Activated T-cell treated with anti-CD3 and anti-CD28 coated beads, Interleukin-2, amount 50 U/mL, for 72 hours (primary cell): ENCODE data around the gene EOLA1. TPM values are rescaled to one million over a fixed set of nuclear protein-coding genes. Genes with fewer than 3 reads are reported as not detected.
A peak's percentile ranks its signal among the peaks of the same experiment; 100 is the strongest.
"Not testable (repeated sequence)": the region's sequence is repeated elsewhere in the genome, so short reads cannot be mapped to it uniquely, and the experiment has no call there.

ENCODE experiments used
- ATAC-seq, 2 donors: fragments of 150-1000 bp; cut with Tn5 transposase; replicated peaks in 1 of 2; 2 replicates each; pipeline ENCODE4 v1.10.0; 2021; ENCODE audit warnings: moderate library complexity in 2 of 2, mild to moderate bottlenecking in 1 of 2
- DNase-seq, 2 donors: peaks; one replicate each; pipeline ENCODE4 v3.0.0; 2021 to 2022; ENCODE audit warnings: mixed read lengths in 1 of 2
- H3K27ac Mint-ChIP-seq: one replicate; pipeline ENCODE4 v1.8.0; 2022; ENCODE audit warnings: mild to moderate bottlenecking, moderate library complexity, mixed read lengths
- H3K27me3 Mint-ChIP-seq: one replicate; pipeline ENCODE4 v1.8.0; 2022; ENCODE audit warnings: low read depth, mixed read lengths
- H3K36me3 Mint-ChIP-seq, 2 donors: one replicate each; pipeline ENCODE4 v1.8.0; 2022; ENCODE audit warnings: mixed read lengths in 2 of 2, mild to moderate bottlenecking in 1 of 2; ENCODE audit not compliant: insufficient read depth in 2 of 2
- H3K4me1 Mint-ChIP-seq: one replicate; pipeline ENCODE4 v1.8.0; 2022; ENCODE audit warnings: low read depth, mixed read lengths
- H3K4me3 Mint-ChIP-seq, 2 donors: one replicate each; pipeline ENCODE4 v1.8.0; 2022; ENCODE audit warnings: mild to moderate bottlenecking in 2 of 2, mixed read lengths in 2 of 2, moderate library complexity in 2 of 2
- H3K9me3 Mint-ChIP-seq, 2 donors: one replicate each; pipeline ENCODE4 v1.8.0; 2022; ENCODE audit warnings: mixed read lengths in 2 of 2
- total RNA-seq, 2 donors: library from RNA; stranded (reverse); gene quantifications; one replicate each; pipeline ENCODE4 v1.2.3, GENCODE V29; 2022

Gene EOLA1
- total RNA-seq, 2 donors from 2014 or later, result 26.7 to 28.1 TPM

DNA sequence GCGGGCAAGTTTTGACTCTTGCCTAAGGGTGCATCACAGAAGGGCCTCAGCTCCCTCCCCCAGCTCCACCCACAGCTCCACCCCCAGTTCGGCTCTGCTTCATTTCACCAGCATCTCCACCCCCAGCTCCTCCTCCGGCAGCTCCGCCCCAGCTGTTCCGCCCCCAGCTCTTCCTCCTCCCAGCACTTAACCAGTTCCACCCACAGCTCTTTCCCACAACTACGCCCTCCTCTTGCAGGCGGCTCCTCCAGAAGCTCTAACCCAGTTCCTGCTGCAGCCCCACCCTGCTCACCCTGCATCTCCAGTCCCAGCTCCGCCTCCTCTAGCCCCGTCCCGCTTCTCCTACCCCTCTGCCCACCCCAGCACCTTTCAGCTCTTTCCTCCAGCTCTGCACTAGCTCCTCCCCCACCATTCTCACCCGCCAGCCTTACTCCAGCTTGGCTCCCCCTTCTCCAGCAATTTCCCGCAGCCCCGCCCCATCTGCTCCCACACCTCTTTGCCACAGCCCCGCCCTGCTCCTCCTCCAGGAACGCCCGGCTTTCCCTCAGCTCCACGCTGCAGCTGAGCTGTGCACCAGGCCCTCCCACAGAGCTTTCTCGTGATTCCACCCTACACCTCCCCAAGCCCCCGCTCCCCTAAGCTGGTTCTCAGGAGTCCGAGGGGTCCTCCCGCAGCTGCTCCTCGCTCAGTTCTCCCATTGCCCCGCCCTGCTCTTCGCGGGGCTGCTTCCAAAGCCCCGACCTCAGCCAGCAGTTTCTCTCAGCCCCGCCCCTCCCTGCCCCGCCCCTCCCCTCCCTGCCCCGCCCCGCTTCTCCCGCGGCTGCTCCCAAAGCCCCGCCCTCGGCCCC lies 1.3 kb upstream of the EOLA1 start:
- Mint-ChIP-seq H3K27ac (peak overlapping the region; percentile 95), H3K4me1 (peaks cover 6% of the 10 kb centered on the region), H3K9me3 (no peaks in the 10 kb centered on the region), H3K36me3 (peaks cover 0 to 5% of the 10 kb centered on the region in 2 donors), H3K4me3 (peak overlapping the region; percentile 95 to 96), H3K27me3 (peaks cover 12% of the 10 kb centered on the region)
- DNase-seq (peak; percentile 87 to 91), ATAC-seq (peak; percentile 56 to 60)

DNA sequence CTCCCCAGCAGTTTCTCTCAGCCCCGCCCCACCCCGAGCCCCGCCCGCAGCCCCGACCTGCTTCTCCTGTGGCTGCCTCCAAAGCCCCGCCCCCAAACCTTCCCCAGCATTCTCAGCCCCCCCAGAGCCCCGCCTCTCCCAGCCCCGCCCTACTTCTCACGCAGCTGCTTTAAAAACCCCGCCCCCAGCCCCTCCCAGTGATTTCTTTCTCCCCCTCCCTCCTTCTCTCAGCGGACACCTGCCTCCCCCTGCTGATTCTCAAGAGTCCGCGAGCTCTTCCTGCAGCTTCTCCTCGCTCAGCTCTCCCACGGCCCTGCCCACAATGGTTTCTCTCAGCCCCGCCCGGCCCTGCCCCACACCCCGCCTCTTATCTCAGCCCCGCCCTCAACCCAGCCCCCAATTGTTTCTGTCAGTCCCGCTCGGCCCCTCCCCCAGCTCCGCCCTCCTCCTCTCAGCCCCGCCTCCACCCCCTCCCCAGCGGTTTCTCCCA lies 636 bp upstream of the EOLA1 start:
- H3K4me1 Mint-ChIP-seq, result peaks cover 6% of the 10 kb centered on the region
- H3K9me3 Mint-ChIP-seq, result no peaks in the 10 kb centered on the region
- DNase-seq (peak; percentile 84 to 89), ATAC-seq (peak; percentile 53 to 62)
- H3K27me3 Mint-ChIP-seq, result peaks cover 11% of the 10 kb centered on the region
- H3K36me3 Mint-ChIP-seq, result peaks cover 1 to 2% of the 10 kb centered on the region in 2 donors
- peak overlapping the region; percentile 91 for H3K27ac Mint-ChIP-seq
- peak overlapping the region; percentile 81 to 86 for H3K4me3 Mint-ChIP-seq

DNA sequence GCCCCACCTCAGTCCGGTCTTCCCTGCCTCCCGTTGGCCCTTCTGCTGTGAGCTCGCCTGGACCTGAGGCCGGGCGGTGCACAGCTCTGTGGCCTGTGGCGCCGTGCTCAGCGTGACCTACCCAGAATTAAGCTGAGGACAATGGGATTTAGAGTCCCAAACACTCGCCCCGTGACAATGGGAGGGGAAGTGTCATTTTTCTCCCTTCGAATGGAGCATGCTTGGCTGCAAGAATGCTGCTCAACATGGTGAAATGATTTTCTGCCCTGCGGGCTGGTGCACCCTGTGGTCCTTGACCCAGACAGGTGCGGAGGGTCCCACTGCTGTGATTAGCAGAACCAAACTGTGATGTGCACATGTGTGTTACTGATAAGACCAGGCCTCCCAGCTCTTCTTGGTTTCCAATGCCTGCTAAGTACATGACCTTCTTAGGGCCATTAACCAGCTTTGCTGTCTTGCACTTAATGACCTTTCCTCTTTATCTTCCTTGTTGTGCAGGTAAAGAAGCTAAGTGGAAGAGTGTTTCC lies 772 bp downstream of the EOLA1 start:
- DNase-seq (no peak), ATAC-seq (no peak)
- H3K9me3 Mint-ChIP-seq, result no peaks in the 10 kb centered on the region
- peaks cover 6% of the 10 kb centered on the region for H3K4me1 Mint-ChIP-seq
- H3K36me3 Mint-ChIP-seq, result peaks cover 1 to 2% of the 10 kb centered on the region in 2 donors
- peak overlapping the region; percentile 81 to 86 for H3K4me3 Mint-ChIP-seq
- H3K27me3 Mint-ChIP-seq, result no peaks in the 10 kb centered on the region
- H3K27ac Mint-ChIP-seq, result peak overlapping the region; percentile 86

DNA sequence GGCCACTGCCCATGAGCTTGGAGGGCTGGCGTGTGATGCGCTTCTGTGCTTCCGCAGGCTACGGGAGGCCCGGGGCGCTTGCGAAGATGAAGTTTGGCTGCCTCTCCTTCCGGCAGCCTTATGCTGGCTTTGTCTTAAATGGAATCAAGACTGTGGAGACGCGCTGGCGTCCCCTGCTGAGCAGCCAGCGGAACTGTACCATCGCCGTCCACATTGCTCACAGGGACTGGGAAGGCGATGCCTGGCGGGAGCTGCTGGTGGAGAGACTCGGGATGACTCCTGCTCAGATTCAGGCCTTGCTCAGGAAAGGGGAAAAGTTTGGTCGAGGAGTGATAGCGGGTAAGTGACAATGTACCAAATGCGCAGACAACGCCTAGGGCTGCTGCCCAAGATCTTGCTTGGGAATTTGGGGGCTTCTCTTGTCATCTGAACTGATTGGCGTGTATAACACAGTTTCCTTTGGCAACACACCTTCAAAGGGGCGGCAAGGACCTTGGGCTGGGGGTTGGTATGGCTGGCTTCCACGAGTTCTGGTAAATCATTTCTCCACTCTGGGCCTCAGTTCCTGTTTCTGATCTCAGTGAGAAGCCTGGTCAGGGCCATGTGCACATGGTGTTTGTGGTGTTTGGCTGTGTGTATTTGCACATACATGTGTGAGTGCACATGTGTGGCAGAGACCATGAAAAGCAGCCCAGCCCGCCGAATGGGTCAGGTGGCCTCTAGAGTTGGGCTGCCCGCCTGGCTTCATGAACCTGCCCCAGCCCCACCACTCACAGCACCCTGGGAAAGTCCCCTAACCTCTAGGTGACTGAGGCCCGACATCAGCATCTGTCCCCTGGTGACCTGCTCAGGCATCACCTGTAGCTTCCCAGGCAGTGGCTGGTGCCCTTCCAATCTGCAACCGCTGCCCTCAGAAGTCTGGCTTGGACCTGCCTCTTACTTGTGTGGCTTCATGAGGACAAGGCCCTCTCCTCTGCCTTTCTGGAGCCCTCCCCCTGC lies 5.0 kb downstream of the EOLA1 start:
- H3K27me3 Mint-ChIP-seq, H3K9me3 Mint-ChIP-seq, ATAC-seq, DNase-seq, H3K4me3 Mint-ChIP-seq, H3K4me1 Mint-ChIP-seq, H3K36me3 Mint-ChIP-seq, H3K27ac Mint-ChIP-seq: not testable (repeated sequence)

DNA sequence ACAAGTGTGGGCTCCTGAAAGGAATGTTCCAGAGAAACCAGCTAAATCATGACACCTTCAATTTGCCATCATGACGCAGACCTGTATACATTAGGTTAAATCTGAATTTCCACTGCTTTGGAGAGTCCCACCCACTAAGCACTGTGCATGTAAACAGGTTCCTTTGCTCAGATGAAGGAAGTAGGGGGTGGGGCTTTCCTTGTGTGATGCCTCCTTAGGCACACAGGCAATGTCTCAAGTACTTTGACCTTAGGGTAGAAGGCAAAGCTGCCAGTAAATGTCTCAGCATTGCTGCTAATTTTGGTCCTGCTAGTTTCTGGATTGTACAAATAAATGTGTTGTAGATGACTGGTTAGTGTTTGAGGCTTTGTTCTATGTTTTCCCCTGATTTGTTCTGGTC lies 6.2 kb downstream of the EOLA1 start:
- H3K9me3 Mint-ChIP-seq, H3K4me3 Mint-ChIP-seq, H3K27ac Mint-ChIP-seq, ATAC-seq, DNase-seq, H3K4me1 Mint-ChIP-seq, H3K36me3 Mint-ChIP-seq, H3K27me3 Mint-ChIP-seq: not testable (repeated sequence)

DNA sequence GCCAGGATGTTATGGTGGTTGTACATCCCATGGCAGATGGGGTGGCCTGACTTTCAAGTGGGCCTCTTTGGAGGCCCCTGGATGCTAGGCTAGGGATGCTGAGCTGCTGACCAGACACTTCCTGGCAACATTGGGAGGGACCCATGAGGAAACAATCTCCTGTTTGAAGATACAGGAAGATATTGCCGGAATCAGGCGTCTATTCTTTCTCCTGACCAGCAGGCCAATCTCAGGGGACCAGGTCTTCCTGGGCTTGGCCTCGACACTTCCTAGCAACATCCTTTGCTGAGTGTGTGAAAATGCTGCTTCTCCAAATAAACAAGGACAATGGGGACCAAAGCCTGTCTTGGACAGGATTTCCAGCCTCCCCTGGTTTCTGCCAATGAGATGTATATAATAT lies 7.0 kb downstream of the EOLA1 start:
- not testable (repeated sequence) for H3K36me3 Mint-ChIP-seq, H3K4me1 Mint-ChIP-seq, H3K4me3 Mint-ChIP-seq, DNase-seq, H3K27ac Mint-ChIP-seq, H3K27me3 Mint-ChIP-seq, ATAC-seq, H3K9me3 Mint-ChIP-seq

DNA sequence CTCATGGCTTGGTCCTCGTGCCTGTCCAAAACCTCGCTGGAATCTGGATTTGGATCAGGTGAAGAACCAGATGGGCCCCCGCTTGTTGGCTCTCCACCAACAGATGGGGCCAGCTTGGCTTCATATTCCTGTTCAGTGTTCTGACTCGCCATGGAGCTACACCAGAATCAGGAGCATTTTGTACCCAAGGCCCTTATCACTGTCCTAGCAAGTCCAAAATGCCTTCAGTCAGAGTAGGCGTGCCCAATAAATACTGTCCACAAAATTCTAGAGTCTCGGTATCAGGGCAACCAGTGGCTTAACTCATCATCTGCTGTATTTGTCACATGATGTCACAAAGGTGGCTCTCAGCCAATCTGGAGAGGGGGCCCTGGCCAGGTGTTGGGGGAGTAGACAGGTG lies 8.9 kb downstream of the EOLA1 start, which contains the start of gene HSFX3:
HSFX3 (minus strand) TSS at position 224 of the 400 bp plus-strand sequence; CDS start at position 152, 72 bp downstream.
- not testable (repeated sequence) for H3K4me1 Mint-ChIP-seq, H3K27ac Mint-ChIP-seq, H3K4me3 Mint-ChIP-seq, H3K36me3 Mint-ChIP-seq, DNase-seq, H3K27me3 Mint-ChIP-seq, H3K9me3 Mint-ChIP-seq, ATAC-seq

DNA sequence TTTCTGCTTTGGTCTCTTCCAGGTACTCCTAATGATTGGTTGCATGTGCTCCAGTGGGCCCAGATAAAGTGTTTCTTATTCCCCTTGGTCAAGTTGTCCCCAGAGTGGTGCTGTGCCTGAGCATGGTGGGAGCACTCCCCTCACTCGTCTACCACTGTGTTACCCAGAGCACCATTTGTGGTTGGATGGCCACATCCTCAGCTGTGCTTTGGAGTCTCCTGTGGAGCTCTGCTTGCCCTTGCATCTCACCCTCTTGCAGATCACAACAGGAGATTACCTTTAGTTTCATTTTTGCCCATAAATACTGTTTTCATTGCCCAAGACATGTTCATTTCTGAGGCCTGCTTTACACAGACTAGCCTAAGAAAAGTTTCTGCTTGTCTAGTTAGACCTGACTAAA lies 9.6 kb downstream of the EOLA1 start:
- ATAC-seq (peak; percentile 10 to 58), DNase-seq (peak in 1 of 2 donors; percentile 20)
- not testable (repeated sequence) for H3K36me3 Mint-ChIP-seq, H3K9me3 Mint-ChIP-seq, H3K27ac Mint-ChIP-seq, H3K4me1 Mint-ChIP-seq, H3K27me3 Mint-ChIP-seq, H3K4me3 Mint-ChIP-seq

DNA sequence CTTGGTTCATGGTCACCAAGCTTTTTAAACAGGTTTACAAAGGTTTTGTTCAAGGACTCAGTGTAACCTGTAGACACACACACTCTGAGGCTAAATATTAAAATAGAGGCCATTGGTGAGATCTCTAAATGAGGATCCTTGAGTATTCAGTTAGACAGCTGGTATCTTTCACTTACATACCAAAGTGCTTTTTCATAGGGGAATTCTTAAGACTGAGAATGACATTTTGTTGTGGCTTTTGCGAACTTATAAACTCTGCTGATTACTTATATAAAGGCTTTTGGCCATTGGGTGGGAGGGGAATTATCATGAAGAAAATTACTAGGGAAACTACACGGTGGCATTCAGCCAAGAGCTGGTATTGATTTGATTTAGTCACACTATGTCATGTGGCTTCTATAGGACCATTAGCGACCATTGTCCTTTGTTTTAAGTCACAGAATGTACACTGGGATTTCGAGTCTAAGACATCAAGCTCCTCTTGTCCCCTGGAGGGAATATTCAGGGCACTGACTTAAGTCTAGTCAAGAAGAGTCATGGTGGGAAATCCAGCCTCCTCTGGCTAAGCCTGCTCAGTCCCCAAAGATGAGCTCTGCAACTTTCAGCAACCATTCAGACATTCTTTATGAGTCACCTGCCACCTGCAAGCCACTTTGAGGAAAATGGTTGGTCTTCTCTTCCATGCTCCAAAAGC lies 10.6 kb downstream of the EOLA1 start:
- H3K9me3 Mint-ChIP-seq, H3K4me1 Mint-ChIP-seq, H3K27ac Mint-ChIP-seq, H3K4me3 Mint-ChIP-seq, H3K27me3 Mint-ChIP-seq, H3K36me3 Mint-ChIP-seq, DNase-seq: not testable (repeated sequence)
- ATAC-seq, result peak; percentile 68 to 75

DNA sequence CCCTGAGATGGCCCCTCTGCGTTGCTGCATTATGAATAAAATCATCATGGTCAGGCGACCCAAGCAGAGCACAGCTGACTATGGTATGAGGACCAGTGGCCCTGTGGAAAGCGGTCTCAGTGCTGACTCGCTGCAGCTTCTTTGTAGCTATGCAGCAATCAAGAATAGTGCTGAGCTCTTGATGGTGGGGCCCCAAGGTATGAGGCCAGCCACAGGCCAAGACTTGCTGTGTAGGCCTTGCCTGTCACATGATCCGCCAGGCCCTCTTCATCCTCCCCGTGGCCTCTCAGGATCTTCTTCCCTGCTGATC lies 11.1 kb downstream of the EOLA1 start:
- not testable (repeated sequence) for H3K4me1 Mint-ChIP-seq, DNase-seq, H3K9me3 Mint-ChIP-seq, H3K36me3 Mint-ChIP-seq, H3K4me3 Mint-ChIP-seq, H3K27me3 Mint-ChIP-seq, H3K27ac Mint-ChIP-seq
- peak in 1 of 2 donors; percentile 62 for ATAC-seq

DNA sequence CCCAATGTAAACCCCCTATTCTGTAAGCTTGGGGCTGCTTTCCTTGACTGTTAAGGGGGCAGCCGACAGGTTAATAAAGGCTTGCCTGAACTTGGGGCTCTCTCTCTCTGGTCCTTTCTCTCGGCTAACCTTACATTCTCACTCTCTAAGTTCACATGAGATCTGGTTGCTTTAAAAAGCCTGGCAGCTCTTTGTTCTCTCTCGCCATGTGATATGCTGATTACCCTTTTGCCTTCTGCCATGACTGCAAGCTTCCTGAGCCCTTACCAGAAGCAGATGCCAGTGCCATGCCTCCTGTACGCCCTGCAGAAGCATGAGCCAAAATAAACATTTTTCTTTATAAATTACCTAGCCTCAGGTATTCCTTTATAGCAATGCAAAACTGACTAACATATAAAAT lies 14.4 kb downstream of the EOLA1 start:
- not testable (repeated sequence) for H3K4me1 Mint-ChIP-seq, ATAC-seq, H3K27me3 Mint-ChIP-seq, H3K36me3 Mint-ChIP-seq, DNase-seq, H3K4me3 Mint-ChIP-seq, H3K9me3 Mint-ChIP-seq, H3K27ac Mint-ChIP-seq

DNA sequence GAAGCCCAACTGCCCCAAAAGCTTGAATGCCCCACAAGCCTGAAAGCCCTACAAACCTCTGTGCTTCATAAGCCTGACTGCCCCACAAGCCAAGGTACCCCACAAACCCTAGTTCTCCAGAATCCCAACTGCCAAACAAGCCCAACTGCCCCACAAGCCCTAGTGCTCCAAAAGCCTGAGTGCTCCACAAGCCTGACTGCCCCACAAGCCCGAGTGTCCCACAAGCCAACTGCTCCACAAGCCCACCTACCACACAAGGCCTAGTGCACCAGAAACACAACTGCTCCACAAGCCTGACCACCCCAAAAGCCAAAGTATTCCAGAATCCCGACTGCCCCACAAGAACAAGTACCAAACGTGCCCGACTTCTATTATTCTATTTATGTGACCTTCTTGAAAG lies 22.5 kb downstream of the EOLA1 start:
- Mint-ChIP-seq H3K27me3 (peaks cover 20% of the 10 kb centered on the region), H3K4me3 (no peak overlapping the region), H3K36me3 (no peaks in the 10 kb centered on the region), H3K9me3 (no peaks in the 10 kb centered on the region), H3K27ac (no peak overlapping the region), H3K4me1 (no peaks in the 10 kb centered on the region)
- no peak for ATAC-seq
- DNase-seq, result no peak
